DND-41 (cell line): Measurements from ENCODE around the gene SLIT1.

Experiments used
- CTCF ChIP-seq: IDR thresholded peaks from 2 replicates; pipeline ENCODE4 v1.5.1; 2012; ENCODE audit warnings: borderline replicate concordance, low read length, moderate library complexity, mild to moderate bottlenecking; ENCODE audit not compliant: poor library complexity, severe bottlenecking; ENCODE audit errors: extremely low read depth
- EZH2 ChIP-seq: IDR thresholded peaks from 3 replicates; pipeline ENCODE4 v1.6.1; 2012; ENCODE audit warnings: borderline replicate concordance, low read depth, mild to moderate bottlenecking, moderate library complexity, low read length, inconsistent platforms; ENCODE audit not compliant: severe bottlenecking

GRCh38 chr10:96975136-96975535 lies 210.6 kb downstream of the SLIT1 start:
- TF ChIP-seq EZH2 = no peak
- no peak for TF ChIP-seq CTCF
